Measurements from ENCODE around the gene HAP1.

GRCh38 chr17:41711669-41712400 is 22.6 kb downstream of the HAP1 start, which contains the start of gene GAST:
- no peak for TF ChIP-seq SP1 (IDR thresholded peaks at IDR 0.05; ENCODE audit: low read depth, low read length)
- TF ChIP-seq RAD21 (IDR thresholded peaks at IDR 0.05 in 1 of 2, conservative IDR thresholded peaks at IDR 0.05 in 1 of 2; ENCODE audit: low read depth in 2 of 2, low read length in 2 of 2) = no peak
- TF ChIP-seq EZH2 (IDR thresholded peaks at IDR 0.05; ENCODE audit: low read depth, low read length, severe bottlenecking) = no peak
- TF ChIP-seq NRF1 (IDR thresholded peaks at IDR 0.05; ENCODE audit: low read depth, low read length) = no peak

Measured in H1 (cell line).